OCI-M2 (cell line): ENCODE data around the gene CA9.

Experiments used
- DNase-seq: peaks from one replicate; lab custom pipeline; 2025; ENCODE audit not compliant: unreplicated experiment; lab: John Stamatoyannopoulos, UW

Gene CA9

GRCh38 chr9:35675204-35675603, 1.5 kb downstream of the CA9 start:
- no peak for DNase-seq

DNA sequence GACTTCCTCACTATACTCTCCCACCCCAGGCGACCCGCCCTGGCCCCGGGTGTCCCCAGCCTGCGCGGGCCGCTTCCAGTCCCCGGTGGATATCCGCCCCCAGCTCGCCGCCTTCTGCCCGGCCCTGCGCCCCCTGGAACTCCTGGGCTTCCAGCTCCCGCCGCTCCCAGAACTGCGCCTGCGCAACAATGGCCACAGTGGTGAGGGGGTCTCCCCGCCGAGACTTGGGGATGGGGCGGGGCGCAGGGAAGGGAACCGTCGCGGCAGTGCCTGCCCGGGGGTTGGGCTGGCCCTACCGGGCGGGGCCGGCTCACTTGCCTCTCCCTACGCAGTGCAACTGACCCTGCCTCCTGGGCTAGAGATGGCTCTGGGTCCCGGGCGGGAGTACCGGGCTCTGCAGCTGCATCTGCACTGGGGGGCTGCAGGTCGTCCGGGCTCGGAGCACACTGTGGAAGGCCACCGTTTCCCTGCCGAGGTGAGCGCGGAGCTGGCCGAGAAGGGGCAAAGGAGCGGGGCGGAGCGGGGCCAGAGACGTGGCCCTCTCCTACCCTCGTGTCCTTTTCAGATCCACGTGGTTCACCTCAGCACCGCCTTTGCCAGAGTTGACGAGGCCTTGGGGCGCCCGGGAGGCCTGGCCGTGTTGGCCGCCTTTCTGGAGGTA, 2.1 kb downstream of the CA9 start:
- DNase-seq, result no peak

- no peak for DNase-seq
Measured at GRCh38 chr9:35679091-35679490, 5.4 kb downstream of the CA9 start.

- no peak for DNase-seq
Measured at GRCh38 chr9:35679766-35680330, 6.1 kb downstream of the CA9 start.

- DNase-seq, result no peak
Measured at GRCh38 chr9:35680331-35681105, 6.8 kb downstream of the CA9 start.

DNA sequence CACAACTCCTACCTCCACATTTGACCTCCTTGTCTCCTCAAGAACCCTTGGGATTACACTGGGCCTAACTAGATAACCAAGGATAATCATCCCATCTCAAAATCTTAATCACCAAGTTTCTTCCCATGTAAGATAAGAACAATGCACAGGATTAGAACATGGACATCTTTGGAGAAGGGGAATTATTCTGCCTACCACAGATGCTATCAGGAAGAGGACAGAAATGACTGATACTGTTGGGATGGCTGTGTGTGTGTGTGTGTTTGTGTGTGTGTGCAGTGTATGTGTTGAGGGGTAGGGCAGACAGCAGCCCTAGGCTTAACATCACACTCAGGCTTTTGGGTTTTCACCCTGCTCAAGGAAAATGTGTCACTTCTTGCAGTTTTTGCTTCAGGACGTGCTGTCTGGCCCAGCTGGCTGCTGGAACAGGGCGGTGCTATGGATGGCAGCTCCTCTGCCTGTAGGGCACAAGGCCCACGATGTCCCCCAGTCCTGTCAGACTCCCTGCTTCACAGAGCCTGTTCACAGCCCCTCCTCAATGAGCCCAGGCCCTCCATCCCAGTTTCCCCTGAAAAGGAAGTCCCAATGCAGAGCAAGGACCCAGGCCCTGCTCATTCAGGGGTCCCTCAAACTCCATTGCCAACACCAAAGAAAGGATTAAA, 7.7 kb downstream of the CA9 start:
- no peak for DNase-seq

GRCh38 chr9:35682051-35682450, 8.3 kb downstream of the CA9 start:
- no peak for DNase-seq

GRCh38 chr9:35682520-35683315, 9.0 kb downstream of the CA9 start:
- DNase-seq, result no peak

- no peak for DNase-seq
Measured at GRCh38 chr9:35683323-35683722, 9.6 kb downstream of the CA9 start.

- no peak for DNase-seq
Measured at GRCh38 chr9:35684921-35685320, 11.2 kb downstream of the CA9 start.

GRCh38 chr9:35685506-35685905, 11.8 kb downstream of the CA9 start:
- DNase-seq, result no peak

GRCh38 chr9:35686222-35687203, 12.8 kb downstream of the CA9 start:
- no peak for DNase-seq

DNA sequence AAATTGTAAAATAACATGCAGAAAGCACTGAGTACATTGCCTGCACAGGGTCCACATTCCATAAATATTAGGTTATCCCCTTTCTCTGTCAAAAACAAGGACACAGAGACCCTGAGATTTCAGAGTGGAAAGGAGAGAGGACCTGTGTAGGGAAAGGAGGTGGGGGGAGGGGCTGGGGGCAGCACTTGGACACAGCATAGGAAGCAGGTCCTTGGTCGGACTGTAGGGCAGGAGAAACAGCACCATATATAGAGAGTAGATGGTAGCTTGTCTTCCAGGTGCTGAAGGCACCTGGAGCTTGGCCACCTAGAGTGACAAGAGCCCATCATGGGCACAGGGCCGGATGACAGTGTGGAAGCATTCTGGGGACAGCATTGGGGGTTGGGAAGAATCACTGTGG, 13.6 kb downstream of the CA9 start:
- DNase-seq, result no peak

GRCh38 chr9:35687972-35688557, 14.3 kb downstream of the CA9 start:
- no peak for DNase-seq

DNA sequence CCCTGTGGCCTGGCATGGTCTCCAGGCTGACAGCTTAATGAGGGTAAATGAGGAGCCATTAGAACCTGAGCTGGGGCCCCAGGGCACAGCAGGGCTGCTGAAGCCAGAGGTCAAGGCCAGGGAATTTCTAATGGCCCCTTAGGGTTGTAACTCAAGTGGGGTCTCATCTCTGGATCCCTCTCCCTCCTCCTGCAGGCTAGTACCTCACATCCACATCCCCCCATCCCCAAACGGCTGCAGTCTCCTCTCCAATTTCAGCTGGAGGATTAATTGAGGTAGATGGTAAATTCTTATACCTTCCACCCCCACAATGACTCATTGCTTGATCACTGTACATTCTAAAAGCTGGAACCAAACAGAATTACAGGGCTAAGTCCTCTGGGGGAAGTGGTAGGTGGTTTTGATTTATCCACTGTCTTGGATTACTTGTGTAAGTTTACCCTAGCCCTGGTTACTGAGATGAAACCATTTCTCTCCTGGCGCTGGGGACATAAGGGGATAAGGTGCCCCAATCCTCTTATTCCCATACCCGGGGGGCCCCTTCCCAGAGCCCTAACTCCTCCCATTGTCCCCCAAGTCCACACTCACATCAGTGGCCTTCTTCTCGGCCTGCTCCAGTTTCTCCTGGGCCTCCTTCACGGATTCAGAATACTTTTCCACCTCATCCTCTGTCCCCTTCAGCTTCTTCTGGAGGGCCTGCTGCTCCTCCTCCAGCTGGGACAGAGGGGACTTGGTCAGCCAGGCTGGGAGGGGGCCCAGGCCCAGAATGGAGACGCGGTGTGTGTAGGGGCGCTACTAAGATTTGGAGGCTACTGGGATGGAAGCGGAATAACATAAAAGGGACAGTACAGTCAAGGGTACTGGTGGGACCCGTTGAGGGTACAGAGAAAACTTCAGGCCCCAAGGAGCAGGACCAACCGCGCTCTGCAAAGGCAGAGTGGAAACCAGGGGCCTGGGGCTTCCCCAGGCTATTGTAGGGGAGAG, 15.1 kb downstream of the CA9 start:
- no peak for DNase-seq

DNA sequence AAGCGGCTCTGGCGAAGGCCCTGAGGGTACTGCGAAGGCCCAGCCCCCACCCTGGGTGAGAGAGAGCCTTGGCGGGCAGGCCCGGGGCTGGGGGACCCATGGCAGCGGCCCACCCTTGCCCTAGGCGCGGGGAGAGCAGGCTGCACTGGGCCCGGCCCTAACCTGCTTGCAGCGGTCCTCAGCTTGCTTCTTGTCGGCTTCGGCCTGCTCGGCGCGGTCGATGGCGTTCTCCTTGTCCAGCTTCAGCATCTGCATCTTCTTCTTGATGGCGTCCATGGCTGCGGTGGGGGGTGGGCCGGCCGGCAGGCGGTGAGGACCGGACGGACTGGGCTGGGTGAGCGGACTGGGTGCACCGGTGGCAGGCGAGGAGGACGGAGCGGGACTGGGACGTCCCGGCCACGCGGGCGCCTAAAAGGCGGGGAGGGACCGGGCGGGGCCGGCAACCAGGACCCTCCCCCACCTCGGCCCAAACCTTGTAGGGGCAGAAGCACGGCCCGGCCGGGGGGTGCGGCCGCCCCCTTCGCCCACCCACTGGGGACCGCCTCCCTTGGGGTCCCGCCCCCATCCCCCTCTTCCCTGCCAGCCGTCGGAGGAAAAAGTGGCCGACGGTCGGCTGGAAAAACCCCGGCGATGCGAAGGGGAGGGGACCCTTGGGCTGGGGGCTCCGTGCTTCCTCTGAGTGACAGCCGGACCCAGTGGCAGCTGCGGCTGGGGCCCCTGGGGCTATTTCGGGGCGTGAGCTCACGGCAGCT, 16.0 kb downstream of the CA9 start, which contains the start of gene TPM2:
TSS of gene TPM2 (minus strand) at position 384 of the 752 bp plus-strand sequence. CDS start at position 276, 108 bp downstream.
- DNase-seq, result no peak

- DNase-seq, result no peak
Measured at GRCh38 chr9:35690294-35690613, 16.5 kb downstream of the CA9 start.
